SHP77 (cell line): ENCODE results near the gene THSD8.

Experiments used
- DNase-seq, 2 experiments: peaks; one replicate each; lab custom pipeline; 2025; lab: John Stamatoyannopoulos, UW

Gene THSD8

DNA sequence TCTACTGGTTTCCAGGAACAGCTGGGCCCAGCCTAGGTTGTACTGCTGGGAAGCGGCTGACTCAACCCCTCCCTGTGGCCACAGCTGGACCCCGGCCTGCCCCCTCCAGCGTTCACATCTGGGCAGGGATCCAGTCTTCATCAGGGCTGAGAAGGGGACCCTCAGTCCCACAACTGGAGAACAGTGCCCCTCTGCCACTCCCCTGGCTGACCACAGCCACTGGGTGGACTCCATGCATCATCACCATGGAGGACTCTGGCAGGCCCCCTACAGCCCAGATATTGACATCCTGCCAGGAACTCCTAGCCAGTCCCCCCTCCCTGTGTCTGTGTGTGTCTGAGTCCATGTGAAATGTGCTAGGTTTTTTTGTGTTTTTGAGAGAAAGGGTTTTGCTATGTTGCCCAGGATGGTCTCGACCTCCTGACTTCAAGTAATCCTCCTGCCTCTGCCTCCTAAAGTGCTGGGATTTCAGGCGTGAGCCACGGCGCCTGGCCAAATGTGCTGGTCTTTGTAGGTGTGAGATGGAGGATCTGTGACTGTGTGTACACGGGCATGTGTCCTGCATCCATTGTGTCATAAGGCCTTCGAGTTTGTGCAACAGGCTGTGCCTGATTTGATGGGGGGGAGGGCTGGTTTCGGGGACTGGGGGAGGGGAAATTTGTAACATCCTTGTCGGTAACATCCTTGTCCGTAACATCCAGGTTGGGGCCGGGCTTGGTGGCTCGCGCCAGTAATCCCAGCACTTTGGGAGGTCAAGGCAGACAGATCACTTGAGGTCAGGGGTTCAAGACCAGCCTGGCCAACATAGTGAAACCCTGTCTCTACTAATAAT lies 22.5 kb upstream of the THSD8 start:
- DNase-seq: peak in 1 of 2 experiments; percentile 49

DNA sequence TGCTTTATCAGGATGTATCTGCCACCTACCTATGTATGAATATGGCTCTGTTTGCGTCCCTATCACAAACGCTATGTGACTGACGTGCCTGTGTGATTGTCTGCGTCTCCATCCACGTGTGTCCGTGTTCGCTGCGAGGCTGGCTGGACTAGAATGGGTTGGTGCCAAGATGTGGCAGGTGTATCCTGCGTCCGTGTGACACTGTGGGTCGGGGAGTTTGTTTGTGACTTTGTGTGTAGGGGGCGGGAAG lies 19.8 kb upstream of the THSD8 start:
- DNase-seq: peak in 1 of 2 experiments; percentile 10

DNA sequence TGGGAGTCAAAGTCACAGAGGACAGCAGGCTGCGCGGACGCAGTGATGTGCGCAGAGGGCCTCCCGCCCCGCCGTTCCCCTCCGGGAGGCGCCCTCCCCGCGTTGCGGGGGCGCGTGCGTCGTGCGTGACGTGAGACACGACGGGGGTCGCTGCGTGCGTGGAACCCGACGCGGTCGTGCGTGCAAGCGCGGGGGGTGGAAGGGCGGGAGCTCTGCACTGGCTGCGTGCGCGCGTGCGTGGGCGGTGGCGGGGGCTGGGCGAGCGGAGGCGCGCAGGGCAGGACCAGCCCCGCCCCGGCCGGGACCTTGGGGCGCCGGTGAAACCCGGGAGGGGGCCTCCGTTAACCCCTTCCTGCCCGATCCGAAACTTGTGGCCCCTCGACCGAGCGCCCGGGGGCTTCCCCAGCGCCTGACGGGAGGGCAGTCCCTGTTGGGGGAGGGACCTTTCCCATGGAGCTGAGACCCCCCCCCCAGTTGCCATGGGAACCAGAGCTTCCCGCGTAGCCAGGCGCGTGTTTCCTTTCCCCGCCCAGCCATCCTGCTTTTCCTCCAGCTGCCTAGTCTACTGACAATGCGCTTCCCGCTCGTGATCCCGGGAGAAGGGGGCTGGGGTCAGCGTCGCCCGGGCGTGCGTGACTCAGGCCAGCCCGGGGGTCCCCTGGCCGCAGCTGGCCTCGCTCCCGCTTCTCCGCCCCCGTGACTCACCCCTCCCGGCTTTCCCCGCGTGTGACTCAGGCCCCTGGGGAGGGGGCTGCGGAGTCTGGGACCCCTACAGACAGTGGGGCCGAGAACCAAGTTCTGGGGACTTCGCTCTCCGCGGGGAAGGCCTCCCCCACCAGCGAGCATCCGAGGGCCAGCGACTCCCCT lies 19.2 kb upstream of the THSD8 start:
- peak; percentile 57 to 75 for DNase-seq

DNA sequence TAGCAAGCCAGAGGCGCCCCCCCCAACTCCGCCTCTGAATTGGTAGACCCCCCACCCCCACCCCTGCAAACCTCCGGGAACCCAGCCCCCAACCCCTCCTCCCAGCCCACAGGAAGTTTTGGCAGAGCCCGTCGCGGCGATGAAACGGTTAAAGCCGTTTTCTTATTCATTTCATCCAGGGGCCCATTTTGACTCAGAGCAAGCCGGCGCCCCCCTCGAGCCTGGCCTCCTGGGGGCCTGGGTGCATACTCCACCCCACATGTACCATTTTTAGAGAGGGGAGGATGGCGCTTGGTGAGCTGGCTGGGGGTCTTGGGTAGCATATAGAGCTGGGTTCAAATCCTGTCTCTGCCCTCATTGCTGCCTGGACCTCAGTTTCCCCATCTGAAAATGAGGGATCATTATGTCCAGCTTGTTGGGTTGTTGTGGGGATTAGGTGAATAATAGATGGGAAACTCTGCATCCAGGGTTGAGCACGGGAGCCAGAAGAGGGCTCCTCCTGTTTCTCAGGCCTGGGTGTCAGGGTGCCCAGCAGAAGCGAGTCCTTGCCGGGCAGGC lies 18.5 kb upstream of the THSD8 start:
- DNase-seq: no peak

DNA sequence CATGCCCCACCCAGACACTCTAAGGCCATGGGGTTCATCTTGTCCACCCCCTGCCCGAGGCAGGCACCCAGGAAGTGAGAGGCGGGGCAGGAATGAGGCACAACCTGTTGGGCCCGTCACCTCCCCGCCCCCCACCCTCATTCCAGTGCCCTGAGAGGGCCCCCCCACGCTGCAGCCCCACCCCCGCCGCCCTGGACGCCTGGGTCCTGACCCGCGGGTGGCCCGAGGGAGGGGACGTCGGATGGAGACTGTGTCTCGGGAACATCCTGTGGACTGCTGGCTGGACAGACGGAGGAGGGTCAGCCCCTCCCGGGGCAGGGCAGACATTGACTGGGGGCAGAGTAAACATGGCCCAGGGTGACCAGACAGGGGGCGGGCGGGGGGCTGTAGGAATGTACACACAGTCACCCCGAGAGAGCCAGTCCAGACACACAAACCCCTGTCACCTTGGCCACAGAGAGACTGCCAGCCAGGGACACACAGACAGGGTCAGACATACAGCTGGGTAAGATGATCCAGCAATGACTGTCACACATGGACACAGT lies 17.9 kb upstream of the THSD8 start:
- no peak for DNase-seq

DNA sequence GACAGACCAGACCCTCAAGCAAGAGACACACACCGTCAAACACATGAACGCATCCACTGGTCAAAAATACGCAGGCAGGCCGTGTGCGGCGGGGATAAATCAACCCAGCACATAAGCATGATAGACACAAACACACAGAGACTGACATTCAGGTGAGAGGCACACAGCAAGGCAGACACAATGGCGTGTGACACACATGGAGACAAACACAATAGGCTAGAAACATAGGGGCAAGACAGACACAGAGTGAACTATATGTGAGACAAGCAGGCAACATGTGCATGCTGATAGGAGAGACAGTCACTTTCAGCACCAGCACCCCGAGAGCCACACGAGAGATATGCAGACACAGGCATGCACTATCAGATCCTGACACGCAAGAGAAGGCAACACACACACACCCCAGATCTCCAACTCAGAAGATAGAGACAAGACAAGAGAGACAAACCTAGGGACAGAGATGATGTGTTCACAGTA lies 17.4 kb upstream of the THSD8 start:
- DNase-seq: no peak

DNA sequence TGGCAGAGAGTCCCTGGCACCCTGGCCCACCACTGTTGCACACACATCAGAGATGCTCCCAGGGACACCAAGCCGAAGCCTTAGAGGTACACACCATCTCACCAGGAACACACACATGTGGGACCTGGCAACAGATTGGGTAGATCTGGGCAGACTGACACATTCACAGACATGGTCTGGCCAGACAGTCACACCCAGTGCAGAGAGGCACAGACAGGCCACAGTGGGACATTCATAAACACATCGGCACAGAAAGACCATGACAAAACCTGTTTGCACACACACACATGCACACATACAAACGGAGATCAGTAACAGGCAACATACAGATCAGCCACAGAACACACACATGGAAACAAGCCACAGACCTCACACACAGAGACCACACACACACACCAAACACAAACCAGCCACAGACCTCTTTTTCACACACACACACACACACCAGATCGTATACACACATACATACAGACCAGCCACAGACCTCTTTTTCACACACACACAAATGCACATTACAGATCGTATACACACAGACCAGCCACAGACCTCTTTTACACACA lies 16.9 kb upstream of the THSD8 start:
- DNase-seq: no peak

DNA sequence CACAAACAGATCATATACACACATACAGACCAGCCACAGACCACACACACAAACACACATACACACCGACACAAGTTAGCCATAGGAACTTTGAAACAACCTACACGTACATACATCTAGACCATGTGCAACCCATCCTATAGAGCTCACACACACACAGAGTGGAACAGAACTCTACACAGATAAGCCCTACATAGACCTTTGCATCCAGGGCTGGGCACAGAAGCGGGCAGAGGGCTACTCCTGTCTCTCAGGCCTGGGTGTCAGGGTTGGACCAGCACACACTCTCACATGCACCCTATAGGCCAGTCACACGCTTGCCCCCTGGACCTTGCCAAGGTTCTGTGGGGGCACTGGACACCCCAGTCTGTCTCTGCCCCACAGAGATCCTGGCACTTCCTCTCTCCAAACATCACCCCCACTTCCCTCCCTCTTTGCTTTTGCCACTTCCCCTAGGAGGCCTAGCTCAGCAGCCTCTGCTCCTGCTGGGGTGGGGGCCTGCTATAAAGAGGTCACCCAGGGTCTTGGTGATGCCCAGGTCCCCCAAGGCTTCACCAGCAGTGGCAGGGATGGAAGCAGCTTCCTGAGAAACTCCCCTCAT lies 16.3 kb upstream of the THSD8 start:
- DNase-seq: no peak

DNA sequence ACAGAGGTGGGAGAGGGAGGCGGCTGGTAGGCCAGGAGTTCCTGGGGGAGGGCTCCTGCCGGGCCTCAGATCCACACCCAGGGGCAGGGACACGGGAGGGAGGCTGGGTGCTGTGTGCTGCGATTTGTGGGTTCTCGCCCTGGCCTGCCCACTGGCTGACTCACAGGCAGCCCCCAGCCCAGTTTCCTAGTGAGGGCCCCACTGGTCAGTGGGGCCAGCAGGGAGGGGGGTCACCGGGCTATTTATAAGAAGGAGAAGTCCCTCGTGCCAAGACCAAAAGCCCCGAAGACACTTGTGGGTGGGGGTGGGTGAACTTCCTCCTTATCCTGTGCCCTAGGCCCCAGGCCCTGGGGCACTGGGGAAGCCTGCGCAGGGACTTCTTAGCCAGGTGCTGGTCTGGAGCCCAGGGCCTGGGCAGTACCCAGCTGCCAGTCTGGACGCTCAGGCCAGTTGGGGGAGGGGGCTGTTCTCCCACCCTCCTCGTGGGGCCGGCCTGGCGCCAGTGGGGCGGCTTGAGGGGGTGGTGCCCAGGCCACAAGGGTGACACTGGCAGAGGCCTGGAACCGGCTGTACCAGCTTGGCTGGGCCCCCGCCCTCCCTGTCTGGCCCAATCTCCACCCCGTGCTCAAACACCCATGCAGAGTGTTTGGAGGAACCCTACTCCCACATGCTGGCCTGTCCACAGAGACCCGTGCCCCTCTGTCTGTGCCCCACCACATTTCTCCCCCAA lies 15.6 kb upstream of the THSD8 start:
- DNase-seq: no peak

DNA sequence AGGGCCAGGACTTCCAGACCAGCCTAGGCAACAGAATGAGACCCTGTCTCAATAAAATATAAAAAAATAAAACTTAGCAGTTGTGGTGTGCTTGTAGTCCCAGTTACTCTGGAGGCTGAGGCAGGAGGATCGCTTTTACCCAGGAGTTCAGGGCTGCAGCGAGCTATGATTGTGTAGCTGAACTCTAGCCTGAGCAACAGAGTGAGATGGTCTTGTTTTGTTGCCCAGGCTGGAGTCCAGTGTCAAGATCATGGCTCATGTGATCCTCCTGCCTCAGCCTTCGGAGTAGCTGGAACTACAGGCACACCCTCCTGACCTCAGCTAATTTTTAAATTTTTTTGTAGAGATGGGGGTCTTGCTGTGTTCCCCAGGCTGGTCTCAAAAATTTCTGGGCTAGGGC lies 14.9 kb upstream of the THSD8 start:
- no peak for DNase-seq

DNA sequence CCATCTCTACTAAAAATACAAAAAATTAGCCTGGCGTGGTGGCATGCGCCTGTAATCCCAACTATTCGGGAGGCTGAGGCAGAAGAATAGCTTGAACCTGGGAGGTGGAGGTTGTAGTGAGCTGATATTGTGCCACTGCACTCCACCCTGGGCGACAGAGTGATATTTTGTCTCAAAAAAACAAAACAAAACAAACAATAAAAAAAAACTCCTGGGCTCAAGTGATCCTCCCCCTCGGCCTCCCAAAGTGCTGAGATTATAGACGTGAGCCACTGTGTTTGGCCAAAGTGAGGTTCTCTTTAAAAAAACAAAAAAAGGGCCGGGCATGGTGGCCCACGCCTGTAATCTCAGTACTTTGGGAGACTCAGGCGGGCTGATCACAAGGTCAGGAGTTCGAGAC lies 14.4 kb upstream of the THSD8 start:
- DNase-seq: no peak

DNA sequence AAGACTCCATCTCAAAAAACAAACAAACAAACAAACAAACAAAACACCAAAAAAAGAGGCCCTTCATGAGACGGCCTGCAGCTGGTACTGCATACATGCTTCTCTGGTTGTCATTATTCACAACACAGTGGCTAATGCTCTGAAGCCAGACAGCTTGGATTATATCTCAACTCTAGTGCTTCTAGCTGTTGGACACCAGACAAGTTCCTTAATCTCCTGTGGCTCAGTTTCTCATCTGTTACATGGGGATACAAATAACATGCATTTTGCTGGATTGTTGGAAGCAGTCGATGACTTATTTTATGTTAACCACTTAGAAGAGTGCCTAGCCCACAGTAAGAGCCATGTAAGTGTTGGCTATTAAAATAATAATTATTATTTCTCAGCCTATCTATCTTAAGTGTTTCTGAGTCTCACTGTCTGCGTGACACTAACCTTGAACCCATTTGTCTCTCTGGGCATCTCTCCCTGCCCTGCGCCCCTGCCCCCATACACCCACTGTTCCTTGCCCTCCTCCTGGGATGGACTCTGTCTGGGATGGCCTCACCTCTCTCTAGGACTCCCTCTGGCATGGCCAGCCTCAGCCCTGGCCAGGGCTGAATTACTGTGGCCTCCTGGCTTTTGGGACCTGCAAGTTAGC lies 13.7 kb upstream of the THSD8 start:
- DNase-seq: no peak

DNA sequence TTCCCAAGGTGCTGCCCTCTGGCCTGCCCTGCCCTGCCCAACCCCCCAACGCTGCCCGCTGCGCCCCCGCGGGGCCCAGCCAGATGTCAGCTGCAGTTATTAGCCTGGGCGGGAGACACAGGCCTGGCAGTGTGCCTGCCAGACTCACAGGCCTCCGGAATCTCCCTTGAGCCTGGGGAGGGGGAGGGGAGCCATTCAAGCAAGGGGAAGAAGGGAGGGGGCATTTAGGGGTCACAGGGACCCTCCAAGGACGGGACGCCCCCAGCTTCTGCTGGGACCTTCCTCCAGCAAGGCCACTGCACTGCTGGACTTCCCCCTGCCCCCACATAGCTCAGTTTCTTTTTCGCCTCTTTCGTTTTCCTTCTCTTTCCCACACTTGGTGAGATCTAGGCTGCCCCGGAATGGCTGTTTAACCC lies 13.2 kb upstream of the THSD8 start:
- peak; percentile 19 to 71 for DNase-seq

DNA sequence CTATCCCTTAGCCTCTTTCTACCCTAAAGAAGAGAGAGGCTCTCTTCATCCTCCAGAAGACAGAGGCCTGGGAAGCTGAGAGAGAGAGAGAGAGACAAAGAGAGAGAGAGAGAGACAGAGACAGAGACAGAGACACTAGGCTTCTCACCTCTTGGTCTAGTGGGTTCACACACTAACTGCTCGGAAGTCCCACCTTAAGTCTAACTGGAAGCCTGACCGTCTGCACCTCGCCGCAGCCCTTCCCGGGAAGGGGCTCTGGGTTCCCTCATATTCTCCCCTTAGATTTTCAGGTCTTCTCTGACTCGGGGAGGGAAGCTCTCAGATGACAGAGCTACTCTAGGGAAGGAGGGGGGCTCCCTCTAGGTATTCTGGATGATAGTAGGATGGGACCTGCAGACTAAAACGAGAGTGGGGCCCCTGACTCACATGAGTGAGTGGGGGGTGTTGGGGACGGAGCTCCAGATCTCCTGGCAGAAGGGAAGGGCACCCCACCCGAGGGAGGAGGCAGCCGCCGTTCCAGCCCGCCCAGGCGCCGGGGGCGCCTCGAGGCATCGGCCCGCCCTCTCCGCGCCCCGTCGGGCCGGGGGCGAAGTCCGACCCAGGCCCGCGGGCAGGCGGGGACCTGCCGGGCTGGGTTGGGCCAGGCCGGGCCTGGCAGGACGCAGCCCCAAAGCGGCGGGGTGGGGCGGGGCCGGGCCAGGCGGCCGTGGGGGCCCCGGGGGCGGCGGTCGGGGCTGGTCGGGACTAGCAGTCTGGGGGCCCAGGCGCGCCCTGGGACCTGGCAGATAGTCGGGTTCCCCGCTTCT lies 12.6 kb upstream of the THSD8 start:
- no peak for DNase-seq

DNA sequence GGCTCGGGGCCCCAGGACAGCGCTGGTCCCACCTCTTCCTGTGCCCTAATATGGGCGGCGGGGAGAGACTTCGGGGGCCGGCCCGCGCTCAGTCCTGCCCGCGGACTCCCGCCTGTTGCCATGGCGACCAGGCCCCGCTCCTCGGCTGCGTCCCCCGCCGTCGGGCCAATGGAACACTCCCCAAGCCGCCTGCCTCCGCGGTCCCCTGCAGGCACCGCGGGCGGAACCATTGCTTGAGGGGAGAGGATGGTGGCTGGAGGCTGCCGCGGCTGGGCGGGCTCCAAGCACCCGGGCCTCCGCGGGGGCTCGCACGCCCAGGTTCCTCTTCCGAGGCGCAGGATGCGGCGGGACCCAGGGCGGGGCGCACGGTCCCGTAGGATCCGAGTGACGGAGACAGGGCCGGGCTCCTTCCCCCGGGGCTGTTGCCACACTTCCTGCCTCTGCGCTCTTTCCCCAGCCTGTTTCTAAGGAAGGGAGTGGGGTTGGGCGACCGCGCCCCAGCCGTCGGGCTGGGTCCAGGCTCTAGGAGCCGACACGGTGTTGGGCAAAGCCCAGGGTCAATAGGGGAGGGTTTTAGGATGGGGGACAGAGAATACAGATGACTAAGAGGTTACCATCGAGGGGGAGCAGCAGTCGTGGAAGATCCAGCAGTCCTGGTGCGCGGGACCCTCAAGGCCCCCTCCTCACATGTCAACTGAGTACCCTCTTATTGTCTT lies 11.8 kb upstream of the THSD8 start:
- DNase-seq: peak; percentile 85 to 93

DNA sequence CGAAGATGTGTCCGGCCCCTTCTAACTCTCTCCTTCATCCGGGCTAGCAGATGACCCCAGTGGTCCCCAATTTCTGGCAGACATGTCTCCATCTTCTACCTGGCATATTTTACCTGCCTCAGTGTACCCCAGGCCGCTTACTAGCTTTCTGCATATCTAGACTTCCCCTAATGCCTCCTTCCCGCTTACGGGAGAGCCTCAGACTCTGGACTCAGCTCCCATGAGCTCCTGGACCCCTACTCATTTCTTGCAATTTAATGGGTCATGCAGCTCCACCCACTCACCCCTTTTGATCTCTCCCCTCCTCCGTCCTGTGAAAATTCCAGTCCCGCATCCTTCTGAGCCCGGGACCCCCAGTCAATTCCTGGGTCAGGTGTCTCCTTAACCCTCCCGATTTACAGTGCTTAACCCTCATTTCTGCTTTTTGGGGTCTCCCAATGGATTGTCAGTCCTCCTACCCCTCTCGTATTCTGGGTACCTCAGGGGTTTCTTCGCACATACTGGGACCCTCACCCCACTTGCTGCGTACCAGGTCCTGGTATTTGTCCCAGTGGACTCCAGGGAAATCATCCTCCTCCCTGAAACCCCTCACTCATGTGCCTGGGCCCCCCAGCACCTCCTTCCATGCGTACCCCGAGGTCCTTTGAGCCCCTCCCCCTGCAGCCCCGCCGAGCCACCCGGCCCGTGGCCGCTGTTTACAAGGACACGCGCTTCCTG lies 11.1 kb upstream of the THSD8 start:
- no peak for DNase-seq

DNA sequence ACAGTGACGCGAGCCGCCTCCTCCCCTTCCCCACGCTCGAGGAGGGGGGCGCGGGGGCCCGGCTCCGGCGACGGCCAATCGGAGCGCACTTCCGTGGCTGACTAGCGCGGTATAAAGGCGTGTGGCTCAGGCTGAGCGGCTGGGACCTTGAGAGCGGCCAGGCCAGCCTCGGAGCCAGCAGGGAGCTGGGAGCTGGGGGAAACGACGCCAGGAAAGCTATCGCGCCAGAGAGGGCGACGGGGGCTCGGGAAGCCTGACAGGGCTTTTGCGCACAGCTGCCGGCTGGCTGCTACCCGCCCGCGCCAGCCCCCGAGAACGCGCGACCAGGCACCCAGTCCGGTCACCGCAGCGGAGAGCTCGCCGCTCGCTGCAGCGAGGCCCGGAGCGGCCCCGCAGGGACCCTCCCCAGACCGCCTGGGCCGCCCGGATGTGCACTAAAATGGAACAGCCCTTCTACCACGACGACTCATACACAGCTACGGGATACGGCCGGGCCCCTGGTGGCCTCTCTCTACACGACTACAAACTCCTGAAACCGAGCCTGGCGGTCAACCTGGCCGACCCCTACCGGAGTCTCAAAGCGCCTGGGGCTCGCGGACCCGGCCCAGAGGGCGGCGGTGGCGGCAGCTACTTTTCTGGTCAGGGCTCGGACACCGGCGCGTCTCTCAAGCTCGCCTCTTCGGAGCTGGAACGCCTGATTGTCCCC lies 10.4 kb upstream of the THSD8 start, which contains the start of gene JUNB:
Gene JUNB (plus strand): TSS at position 142 of the 706 bp plus-strand sequence. CDS start 286 bp downstream, at position 428.
- peak; percentile 90 to 92 for DNase-seq
